GM21737 (cell line): ENCODE results near the gene ACRV1.

ENCODE experiments used
- ATAC-seq: cut with Tn5 transposase; IDR thresholded peaks from one replicate; pipeline ENCODE4 v1.9.1; 2021; ENCODE audit warnings: mild to moderate bottlenecking, moderate library complexity; ENCODE audit not compliant: unreplicated experiment

The ACRV1 gene

DNA sequence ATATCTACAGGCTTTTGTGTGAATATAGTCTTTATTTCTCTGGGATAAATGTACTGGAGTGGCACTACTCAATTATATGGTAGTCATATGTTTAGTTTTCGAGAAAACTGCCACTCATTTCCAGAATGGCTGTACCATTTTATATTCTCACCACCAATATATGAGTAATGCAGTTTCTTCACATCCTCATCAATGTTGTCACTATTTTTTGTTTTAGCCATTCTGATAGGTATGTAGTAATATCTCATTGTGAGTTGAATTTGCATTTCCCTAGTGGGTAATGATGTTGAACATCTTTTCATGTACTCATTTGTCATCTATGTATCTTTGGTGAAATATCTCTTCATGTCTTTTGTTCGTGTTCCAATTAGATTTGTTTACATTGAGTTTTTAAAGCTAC lies 18.0 kb downstream of the ACRV1 start:
- ATAC-seq, result no peak

DNA sequence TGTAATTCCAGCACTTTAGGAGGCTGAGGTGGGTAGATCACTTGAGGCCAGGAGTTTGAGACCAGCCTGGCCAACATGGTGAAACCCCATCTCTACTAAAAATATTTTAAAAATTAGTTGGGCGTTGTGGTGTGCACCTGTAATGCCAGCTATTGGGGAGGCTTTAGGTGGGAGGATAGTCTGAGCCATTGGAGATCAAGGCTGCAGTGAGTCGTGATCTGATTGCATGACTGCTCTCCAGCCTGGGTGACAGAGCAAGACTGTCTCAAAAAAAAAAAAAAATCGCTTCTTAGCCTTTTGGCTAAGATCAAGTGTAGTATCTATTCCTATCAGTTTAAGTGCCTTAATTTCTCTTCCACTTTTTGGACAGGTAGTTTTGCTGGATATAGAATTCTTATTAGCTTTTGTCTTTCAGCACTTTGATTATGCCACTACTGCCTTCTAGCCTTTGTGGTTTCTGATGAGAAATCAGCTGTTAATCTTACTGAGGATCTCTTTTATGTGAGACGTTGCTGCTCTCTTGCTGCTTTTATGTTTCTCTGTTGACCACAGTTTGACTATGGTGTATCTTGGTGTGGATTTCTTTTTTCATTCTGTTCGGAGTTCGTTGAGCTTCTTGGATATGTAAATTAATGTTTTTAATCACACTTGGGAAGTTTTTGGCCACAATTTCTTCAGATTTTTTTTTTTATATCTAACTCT lies 31.0 kb downstream of the ACRV1 start:
- ATAC-seq, result no peak

DNA sequence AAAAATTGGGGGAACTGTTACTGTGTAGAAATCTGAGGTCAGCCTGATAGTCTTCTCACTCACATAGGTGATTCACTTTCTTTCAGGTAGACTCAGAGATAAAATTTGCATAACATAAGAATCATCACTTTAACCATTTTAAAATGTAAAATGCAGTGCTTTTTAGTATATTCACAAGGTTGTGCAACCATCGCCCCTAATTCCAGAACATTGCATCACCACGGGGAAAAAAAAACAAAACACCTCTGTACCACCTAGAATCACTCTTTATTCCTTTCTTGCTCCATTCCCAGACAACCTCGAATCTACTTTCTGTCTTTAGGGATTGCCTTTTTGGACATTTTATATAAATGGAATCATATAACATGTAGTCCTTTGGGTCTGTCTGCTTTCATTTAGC lies 34.8 kb downstream of the ACRV1 start:
- ATAC-seq, result no peak

DNA sequence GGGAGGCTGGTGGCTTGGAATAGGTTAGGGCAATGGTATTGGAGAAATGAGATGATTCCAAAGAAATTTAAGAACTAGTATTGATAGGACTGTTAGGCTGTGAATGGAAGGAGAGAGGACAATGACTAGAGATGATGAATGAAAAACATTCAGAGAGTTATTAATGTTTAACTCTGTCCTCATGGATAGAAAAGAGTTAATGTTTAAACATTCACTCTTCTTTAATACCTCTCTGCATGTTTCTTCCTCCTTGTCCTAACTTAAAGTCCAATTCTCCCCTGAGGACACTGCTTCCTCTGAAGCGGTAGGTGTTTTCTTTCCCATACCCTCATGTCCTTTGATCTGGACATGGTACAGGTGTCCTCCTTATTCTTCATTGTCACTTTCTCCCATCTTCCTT lies 42.3 kb downstream of the ACRV1 start:
- no peak for ATAC-seq

DNA sequence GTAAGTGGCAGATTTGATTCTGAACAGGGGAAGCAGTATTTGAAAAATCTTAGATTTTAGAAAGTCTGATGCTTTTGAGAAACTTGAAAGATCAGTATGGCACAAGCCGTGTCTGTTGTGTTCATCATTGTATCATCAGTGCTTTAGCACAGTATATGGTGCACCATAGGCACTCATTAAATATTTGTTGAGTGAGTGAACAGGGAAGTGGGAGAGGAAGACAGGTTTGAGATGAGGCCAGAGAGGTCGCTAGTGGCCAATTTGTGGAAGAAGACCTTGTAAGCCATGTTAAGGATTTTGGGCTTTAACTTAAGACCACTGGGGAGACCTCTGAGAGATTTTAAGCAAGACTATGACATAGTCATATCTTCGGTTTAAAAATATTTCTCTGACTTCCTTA lies 42.8 kb downstream of the ACRV1 start:
- no peak for ATAC-seq

DNA sequence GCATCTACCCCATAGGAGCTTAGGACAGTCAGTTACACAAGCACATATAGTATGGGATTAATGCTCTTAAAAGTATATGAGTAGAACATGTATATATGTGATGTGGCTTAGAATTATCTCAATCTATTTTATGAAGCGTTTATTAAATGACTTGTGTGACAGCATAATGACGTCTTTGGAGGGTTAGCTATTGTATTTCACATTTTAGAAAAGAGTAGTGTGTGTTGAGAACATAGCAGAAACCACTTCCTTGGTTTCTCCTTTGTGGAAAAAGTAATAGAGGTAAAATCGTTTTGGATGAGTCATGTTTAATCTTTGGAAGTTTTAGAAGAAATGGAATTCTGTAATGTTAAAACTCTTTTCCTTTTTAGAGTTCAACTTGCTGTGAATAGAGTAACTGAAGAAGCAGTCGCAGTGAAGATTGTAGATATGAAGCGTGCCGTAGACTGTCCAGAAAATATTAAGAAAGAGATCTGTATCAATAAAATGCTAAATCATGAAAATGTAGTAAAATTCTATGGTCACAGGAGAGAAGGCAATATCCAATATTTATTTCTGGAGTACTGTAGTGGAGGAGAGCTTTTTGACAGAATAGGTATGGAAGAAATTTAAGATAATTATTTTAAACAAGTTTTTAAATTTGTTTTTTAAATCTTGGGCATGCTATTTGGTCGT lies 53.3 kb downstream of the ACRV1 start:
- ATAC-seq, result no peak

DNA sequence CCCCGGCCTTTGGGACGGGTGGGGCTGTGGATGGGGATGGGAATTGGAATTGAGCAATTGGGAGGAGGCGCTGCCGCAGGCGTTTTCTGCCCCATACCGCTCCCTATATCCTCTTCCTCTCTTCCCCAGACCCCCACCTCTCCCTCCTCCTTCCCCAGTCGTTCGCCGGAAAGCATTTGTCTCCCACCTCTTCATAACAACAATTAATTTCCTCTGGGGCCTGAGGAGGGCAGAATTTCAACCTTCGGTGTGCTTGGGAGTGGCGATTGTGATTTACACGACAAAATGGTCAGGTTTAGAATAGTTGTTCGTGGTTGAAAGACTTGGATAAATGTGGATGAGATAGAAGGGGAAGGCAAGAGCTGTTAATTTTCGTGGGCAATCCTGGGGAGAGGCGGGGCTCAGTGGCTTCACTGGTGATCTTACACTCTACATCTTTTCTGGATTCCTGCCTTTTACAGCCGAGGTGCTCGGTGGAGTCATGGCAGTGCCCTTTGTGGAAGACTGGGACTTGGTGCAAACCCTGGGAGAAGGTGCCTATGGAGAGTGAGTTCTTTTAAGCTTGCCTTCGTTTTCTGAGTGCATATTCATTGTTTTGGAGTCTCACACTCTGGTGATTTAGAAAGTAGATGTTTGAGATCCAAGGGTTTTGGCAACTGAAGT lies 54.2 kb downstream of the ACRV1 start:
- ATAC-seq, result peak; percentile 43

DNA sequence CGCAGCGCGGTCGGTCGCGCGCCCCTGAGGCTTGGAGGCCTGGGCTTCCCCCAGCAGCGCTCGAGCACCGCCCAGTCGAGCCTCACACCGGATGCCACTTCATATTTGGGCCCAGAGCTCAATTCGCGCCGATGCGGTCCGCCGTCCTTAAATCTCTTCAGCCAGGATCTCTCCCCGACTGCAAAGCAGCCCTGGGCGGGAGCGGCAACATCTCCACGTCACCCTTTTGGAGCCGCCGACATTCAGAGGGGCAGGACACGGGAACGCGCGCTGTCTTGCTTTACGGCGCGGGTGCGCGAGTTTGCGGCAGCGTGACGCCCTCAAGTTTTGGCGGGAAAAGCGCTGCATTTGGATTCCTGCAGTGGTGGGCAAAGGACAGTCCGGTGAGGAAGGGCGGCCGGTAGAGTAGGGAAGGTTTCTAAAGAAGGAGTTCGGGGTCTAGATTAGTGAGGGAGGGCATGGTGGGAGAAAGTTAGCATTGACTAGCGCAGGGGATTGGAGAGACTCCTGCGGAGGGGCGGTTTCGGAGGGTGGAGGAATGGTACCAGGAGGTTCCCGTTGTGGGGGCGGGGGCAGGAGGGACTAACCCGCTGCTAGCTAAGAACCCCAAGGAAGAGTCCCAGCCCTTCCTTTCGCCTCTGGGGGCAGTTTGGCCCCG lies 54.9 kb downstream of the ACRV1 start:
- peak; percentile 88 for ATAC-seq

DNA sequence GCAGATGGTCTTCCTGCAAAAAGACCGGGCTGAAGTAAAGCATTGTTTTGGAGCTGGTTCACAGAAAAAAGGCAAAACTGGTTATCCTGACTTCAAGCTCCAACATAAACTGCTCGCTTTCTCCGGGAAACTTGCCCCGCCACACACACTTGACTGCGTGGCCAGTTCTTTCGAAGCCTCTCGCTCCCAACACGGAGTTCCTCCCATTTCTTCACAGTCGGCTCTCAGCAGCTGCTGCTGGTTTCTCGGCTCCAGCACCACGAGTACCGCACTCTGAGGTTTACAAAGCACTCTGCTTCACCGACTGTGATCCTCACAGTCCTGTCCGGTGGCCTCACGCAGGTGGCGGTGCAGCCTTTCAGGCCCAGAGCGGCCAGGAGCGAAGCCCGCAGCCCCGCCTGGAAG lies 55.4 kb downstream of the ACRV1 start:
- peak; percentile 15 for ATAC-seq

DNA sequence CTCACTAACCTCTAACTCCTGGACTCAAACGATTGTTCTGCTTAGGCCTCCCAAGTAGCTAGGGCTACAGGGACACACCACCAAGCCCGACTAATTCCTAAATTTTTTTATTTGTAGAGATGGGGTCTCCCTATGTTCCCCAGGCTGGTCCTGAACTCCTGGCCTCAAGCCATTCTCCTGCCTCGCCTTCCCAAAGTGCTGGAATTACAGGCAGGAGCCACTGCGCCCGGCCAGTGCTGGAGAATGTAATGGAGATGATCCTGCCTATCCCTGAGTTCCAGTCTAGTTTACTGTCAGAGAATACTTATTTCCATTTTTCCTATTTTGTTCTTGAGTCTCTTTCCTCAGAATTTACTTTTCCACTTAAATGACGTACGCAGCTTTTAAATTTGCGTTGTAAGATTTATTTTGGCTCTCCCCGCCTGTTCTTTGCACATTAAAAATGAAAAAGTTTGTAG lies 55.9 kb downstream of the ACRV1 start, which contains the start of gene CHEK1:
CHEK1 (plus strand) TSS at position 408 of the 458 bp plus-strand sequence. CDS start 1,606 bp downstream, outside the sequence.
- no peak for ATAC-seq

DNA sequence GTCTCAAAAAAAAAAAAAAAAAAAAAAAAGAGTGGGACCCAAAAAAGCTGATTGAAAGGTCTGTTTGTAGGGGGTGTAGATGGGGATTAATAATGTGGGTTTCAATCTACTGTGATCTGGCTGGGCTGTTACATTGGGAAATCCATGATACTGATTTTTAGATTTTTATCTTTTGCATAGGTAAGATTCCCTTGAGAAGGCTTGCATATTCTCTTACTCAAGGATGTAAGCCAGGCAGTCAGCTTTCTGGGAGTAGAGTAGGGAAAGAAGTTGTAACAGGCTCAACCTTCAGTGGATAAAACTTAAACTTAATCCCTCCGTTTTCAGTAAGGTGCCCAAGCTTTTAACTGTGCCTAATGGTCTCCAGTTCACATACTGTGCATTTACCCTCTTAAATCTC lies 57.6 kb downstream of the ACRV1 start:
- no peak for ATAC-seq

DNA sequence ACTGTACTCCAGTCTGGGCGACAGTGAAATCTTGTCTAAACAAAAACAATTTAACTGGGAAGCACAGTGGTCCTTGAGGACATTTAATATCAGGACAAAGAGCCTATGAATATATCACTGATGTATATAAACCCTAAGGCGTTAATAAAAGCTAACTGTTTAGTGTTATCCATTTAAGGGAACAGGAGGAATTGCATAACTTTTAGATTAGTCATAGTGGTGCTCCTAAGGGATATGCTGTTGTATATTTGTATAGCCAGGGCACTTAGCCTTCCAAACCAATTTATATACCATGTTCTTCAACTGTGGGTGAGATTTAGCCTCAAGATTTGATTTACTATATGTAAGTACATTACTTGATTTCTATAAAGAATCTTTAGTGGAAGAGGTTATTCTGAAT lies 58.7 kb downstream of the ACRV1 start:
- ATAC-seq, result no peak
